Hippocampal formation (tissue), 2 donors: ENCODE data around the gene SNAP47.

Experiments
- DNase-seq, 2 donors: peaks; one replicate each; lab custom pipeline; 2025; lab: John Stamatoyannopoulos, UW

SNAP47 gene

DNA sequence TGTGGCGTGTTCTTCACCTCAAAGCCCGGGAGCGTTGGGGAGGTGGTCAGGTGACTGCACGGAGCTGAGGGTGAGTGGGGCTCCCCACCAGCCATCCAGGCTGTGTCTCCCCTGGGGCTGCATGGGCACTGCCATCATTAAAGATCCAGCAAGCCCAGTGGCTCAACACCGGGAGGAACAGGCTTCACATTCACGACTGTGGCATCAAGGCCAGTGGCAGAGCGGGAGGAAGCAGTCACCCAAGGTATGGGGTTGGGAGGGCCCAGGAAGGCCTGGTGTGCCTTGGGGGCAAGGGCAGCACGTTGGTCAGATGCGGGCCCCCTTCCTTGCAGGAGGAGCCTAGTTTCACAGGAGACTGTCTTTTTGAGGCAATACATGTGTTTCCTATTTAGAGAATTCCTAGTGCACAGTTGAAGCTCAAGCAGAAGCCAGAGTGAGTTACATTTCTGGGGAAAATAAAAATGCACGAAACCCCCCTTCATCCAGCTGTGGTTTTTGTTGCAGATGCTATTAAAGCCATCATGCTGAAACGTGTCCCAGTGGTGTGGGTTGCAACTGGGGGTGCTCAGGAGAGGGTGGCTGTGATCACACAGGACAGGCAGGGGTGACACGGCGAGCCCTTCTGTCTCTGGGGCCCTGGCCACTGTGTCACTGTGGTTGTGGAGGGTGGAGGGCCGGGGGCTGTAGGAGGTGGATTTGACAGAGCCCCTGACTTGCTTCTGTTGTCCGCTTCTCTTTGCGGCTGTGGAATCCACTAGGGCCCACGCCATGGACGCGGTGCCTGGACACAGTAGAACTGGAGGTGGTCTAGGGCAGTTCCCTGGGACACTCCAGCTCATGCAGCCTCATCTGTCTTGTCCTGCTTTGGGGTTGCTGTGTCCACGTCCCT is 34.1 kb downstream of the SNAP47 start:
- DNase-seq, result no peak

DNA sequence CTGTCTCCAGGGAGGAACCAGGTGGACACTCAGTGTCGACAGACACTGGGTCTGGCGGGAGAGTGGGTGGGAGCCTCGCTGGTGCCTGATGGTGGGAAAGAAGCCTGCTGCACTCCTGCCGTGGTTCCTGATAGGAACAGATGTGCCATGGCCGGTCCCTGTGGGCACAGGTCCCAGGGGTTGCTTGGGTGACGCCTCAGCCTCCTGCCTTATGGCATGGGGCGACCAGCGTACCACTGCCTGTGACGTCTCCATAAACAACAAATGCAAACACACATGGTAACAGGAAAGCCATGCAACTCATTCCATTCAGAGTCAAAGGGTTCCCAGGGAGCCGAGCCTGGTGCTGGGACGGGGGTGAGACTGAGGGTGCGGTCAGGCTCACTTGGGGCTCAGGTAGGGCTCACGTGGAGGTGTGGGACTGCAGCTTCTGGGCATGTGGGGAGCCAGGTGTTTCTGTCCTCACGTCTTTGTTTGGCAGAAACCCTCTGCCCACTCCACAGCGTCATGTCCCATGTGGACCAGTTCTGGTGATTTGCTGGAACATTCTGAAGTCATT is 34.8 kb downstream of the SNAP47 start:
- DNase-seq, result no peak

DNA sequence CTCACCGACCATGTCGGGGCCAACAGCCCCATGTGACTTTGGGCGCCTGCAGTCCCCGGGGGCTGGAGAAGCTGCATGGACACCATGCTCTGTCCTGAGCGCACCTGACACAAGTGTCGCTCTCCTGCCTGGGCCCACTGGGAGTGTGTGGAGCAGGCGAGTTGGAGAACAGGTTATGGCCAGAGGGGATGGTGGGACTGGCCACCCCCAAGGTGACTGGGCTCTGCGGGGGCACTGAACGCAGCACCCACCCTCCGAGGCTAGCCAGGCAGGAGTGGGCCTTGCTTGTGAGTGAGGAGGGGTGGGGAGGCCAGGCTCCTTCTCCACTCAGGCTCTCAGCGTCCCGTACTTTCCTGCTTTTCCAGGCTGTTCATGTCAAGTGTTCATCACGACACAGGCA is 35.6 kb downstream of the SNAP47 start:
- DNase-seq, result no peak

DNA sequence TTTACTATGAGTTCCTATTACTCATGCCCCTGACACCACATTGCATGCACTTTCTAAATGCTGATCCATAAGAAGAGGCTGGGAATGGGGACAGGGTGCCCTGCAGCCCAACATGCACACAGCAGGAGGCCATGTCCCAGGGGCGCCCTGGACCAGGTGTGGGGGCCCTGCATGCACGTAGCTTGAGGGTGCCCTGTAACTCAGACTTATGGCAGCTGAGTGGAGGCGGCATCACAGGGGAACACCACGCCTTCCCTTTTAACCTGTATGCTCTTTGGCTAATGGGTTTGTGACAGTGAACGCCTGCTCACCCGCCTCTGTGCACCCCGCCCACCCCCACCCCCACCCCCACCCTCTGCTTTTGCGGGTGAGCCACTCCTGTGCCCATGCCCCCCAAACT is 36.1 kb downstream of the SNAP47 start:
- DNase-seq, result no peak

DNA sequence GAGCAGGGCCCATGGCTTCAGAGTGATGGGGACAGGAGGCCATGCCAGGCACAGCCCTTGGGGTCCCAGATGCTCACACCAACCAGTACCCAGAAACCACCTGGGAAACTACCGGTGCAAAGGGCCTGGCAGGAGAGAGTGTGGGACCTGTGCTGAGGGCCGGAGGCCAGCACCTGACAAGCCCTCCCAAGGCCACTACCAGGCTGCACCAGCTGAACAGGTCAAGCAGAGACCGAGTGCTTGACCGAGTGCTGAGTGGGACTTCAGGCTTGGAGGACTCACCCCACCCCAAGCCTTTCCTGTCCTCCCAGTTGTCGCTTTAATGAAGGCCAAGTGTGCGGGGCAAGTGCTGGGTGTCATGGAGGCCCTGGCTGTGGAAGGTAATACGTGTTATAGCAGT is 36.5 kb downstream of the SNAP47 start:
- no peak for DNase-seq

DNA sequence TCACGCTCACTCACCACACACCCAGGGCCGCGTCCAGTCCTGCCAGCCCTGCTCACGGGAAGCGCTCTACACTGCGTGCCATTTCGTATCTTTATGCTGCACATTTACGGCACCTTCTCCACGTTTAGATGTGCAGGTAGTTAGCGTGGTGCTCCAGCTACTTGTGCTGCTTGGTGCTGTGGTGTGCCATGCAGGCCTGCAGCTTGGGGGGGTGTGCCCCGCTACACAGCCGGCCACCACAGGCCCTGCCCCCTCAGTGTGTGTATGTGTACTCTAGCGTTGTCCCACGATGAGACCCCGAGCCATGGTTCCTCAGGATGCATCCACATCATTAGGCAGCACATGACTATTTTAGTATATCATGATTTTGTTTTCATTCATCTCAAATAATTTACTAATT is 38.3 kb downstream of the SNAP47 start:
- no peak for DNase-seq

DNA sequence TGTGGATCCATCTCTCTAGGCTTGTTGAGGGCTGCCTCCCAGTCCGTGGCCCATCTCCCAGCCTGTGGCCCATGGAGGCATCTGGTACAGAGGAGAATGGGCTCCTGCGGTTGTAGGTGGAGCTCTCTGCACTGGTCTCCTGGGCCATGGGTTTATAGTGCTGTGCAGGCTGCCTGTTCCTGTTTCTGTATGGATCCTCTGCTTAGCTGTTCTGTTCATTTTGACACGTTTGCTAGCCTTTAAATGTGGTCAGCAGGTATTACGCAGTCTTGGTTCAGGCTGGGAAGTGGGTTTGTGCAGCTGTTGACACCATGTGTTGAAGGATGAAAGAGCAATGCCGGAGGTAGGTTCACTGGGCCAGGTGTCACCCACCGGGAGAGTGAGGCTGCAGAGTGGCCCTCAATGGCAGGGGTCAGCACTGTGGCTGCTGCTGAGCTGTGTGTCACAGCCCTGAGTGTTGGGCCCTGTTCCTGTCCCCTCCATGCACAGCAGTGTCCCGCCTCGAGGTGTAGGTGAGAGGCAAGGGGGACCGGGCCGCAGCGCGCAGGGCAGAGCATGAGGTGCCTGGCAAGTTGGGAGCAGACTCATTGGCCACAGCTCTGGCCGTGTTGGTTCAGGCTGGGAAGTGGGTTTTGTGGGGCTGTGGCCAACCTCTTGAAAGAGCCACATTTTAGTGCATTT is 39.0 kb downstream of the SNAP47 start:
- no peak for DNase-seq

DNA sequence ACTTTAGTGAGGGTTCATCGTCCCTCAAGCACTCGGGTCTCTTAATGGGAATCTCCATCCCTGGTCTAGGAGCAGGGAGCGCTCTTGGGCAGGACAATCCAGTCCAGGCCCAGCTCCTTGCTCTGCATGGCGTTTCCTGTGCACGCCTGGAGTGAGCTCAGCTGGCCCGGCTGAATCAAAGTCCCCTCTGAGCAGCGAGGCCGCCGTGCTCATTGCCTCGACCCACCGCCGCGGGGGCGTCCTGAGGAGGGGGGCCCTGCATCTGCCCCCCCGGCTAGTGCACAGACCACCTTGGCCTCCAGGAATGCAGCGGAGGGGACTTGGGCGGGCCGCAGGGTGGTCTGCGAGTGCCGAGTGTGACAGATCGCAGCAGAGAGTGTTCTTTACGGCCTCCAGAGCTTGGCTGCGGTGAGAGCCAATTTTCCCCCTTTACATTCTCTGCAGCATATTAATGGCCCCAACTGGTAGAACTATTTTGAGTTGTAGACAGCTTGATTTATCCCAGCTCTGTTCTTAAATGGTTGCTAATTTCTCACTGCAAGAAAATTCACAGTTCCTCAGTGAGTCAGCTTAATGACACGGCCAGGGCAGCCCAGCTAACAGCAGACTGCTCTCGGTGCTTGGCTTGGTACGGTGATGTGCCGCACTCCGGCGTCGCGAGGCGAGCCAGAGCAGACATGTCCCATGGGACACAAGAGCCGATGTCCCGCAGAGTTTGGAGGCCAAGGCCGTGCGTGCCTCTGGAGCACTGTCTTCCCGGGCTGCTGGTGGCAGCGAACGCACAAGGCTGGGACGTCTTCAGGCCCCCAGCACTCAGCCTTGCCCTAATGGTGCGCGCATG is 39.8 kb downstream of the SNAP47 start:
- no peak for DNase-seq

DNA sequence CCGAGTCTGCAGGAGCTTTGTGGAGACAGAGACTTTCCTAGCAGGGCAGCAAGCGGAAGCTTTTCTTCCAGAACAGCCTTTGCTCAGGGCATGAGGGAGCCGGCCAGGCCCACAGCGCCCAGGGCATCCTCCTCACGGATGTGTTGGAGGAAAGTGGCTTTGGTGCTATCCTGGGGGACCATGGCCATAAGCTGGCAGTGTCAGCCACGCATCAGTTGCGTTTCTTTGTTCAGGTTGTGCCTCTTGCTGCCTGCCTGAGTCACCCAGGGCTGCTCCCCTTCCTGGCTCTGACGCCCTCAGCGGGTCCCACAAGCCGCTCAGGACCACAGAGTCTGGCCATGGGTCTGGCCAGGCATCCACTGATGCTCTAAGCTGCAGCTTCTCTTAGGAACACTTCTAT is 40.6 kb downstream of the SNAP47 start:
- no peak for DNase-seq

DNA sequence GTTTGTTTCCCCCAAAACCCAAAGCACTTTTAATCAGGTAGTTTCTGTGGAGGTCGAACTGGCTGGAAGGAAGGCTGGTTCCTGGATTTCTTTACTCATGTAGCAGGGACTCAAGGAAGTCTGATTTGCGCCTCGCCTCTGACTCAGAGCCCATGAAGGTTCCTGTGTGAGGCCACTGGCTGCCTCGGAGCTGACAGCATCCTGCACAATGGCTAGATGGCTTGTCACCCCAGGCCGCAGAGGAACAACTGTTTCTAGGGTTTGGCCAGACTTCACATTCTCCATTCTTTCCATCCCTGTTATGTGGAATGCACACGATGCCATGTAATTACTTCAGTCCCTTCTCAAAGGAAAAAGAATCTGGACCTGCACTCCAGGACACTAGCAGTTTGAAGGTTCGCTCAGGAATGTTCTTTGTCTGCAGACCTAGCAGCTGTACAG is 41.1 kb downstream of the SNAP47 start:
- no peak for DNase-seq

DNA sequence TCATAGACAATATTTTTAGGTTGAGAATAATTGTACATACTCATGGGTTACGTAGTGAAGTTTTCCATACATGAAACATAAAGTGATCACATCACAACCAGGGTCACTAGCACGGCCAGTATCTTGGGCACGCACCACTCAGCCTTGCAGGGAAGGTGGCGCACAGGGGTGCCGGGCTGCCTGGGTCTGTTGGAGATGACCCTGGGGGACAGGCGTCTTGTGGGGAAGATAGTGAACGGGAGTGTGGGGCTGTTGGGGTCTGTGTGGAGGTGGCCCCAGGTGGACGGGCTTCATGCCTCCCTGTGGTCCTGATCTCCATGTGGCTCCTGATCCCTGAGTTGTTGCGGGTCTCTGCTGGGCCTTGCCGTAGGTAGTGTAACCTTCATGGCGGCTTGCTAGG is 41.9 kb downstream of the SNAP47 start:
- no peak for DNase-seq

DNA sequence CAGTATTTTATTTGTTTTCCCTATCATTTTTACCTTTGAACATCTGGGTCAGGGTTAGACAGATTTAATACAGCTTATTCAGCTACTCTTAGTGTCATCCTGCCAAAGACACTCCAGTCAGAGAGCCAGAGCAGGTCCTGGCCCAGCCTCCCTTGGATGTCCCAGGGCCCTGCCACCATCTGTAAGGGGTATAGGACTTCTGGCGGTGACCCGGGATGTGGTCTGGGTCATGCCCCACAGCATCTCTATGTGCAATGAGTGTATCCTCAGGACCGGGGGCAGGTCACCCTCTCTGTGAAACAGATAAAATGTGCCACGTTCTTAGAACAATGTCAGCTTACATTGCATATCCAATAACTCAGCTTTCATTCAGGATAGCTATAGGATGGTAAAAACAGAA is 42.4 kb downstream of the SNAP47 start:
- no peak for DNase-seq

DNA sequence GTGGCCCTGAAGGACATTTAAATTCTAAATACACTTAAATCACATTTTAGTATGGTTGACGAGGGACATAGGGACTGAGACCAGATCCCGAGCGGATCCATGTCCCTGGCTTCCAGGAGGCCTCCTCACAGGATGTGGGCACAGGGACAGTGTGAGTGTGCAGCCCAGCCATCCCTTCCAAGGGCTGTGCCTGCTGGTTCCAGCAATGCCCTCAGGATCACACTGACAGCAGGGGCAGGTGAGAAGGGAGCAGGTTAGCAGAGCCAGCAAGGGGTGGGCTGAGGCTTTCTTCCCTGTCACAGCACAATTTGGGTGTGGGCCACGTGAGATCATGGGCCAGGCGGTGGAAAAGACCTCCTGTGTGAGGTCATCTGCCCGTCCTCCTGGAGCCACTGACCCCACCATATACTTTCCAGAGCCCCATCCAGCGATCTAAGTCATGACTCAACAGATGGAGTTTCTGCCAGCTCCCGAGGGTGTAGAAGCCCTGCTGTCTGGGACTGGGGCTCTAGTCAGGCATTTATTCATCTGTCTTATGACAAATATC is 43.2 kb downstream of the SNAP47 start:
- no peak for DNase-seq

DNA sequence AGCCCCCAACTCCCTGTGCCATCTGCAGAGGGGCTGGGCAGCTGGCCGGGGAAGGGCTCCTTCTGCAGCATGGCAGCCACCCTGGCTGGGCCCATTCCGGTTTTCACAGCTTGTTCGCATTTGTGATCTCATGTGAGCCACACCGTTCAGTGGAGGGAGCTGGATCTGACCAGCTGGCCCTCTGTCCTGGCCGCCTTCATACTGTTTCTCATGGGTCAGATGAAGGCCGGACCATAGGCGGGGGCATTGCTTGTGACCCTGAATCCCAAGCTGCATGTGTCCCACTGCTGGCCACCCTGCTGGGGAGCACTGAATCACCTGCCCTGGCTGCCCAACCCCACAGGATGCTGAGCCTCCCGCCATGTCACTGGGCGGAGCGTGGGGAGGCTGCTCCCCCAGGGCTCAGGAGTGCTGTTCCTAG is 43.8 kb downstream of the SNAP47 start:
- DNase-seq, result no peak

DNA sequence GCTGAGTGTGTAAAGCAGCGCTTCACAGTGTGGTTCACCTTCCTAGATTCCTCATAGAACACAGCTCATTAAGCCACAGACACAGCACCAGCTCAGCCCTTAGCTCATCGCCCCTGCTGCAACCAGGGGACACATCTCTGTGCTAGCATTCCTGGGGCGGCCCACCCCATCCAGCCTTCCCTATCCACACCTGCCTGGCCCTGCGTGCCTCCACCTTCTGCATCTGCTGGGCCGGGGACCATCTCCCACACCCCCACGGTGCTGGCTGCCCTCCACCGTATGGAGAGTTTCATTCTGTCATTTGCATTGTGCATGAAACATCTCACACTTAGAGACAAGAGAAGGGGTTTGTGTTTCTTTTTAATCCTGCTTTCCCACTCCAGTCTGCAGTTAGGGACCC is 44.5 kb downstream of the SNAP47 start:
- no peak for DNase-seq

DNA sequence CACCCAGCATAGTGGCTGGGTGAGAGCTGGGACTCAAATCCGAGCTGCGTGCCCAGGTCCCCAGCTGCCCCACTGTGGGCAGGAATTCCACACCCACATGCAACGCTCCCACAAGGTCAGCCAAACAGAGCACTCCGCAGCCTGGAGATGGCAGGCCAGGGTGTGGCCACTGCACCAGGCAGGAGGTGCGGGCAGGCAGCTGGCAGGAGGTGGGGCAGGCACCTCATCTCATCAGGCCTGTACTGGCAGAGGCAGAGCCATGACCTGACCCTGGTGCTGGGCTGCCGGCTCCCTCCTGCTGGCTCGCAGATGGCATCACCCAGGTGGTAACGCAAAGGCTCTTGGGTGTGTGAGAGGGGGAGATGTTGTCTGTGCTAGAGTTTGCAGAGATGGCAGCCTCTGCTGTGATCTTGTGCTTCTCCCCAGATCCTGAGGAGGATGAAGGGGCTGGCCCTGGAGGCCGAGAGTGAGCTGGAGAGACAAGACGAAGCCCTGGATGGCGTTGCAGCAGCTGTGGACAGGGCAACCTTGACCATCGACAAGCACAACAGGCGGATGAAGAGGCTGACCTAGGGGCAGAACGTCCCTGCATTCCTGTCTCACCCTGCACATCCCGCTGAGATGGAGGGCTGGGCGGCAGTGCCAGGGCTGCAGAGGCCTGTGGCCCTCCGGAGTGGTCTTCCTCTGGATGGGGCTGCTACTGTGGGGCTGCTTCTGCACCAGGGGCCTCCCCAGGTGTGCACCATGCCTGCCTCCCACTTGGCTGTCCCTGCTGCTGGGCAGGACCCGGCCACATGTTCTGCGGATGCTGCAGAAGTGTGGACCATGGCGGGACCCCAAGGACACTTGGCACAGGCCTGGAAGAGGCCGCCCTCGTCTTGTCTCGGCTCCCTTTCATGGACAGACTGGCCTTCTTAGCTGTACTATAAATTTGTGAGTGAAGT is 45.1 kb downstream of the SNAP47 start:
- DNase-seq, result no peak

DNA sequence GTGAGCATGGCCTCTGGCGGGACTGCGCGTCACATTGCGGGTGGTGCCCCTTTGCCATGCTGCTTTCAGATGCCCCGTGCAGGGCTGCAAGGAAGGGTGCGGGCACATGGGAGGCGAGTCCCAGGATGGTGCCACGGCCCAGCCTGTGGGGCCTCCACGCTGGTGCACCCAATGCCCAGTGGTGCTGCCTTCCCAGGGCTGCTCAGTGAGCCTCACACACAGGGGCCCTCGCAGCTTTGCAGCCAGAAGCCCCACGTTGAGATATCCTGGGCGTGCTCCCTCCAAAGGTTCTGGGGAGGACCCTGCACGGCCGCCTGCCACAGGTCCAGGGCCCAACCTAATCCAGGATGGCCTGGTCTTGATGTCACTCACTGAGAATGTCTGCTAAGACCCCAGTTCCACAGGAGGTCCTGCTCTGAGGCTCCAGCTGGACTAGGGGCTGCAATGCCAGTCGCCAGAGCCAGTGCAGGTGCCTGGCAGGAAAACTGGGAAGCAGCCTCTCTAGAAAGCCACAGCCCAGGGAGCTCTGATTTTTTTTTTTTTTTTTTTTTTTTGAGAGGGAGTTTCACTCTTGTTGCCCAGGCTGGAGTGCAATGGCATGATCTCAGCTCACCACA is 46.2 kb downstream of the SNAP47 start:
- DNase-seq, result no peak

DNA sequence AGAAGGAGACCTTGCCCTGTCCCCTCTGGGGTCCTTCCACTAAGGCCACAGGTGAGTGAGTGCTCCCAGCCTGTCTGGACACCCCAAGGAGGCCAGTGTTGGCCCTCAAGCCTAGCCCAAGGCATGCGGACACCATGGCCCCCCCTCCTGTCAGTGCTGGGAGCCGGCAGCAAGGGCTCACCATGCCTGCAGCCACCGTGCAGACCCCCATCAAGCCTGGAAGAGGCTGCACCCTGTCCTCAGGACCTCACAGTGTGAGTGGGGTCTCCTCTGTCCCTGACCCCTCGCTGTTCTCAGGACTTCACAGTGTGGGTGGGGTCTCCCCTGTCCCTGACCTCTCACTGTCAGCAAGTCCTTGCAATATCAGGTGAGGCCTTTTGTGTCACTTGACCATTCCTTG is 47.0 kb downstream of the SNAP47 start:
- no peak for DNase-seq

DNA sequence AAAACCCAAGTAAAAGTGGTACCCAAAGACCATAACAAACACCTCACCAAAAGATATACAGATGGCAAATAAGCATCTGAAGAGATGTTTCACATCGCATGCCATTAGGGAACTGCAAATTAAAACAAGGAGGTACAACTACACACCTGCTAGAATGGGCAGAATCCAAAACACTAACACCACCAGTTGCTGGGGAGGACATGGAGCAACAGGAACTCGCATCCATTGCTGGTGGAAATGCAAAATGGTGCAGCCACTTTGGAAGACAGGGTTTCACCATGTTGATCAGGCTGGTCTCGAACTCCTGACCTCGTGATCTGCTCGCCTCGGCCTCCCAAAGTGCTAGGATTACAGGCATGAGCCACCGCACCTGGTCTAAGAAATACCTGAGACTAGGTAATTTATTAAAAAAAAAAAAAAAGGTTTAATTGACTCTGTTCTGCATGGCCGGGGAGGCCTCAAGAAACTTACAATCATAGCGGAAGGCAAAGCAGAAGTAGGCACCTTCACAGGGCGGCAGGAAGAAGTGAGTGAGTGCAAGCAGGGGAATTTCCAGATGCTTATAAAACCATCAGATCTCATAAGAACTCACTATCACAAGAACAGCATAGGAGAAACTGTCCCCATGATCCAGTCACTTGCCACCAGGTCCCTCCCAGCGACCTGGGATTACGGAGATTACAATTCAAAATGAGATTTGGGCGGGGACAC is 50.0 kb downstream of the SNAP47 start:
- no peak for DNase-seq
